HG02571 (cell line): ENCODE measurements around the gene DBET.
"Not testable (repeated sequence)": the region's sequence is repeated elsewhere in the genome, so short reads cannot be mapped to it uniquely, and the experiment has no call there.

ENCODE experiments used
- ATAC-seq: cut with Tn5 transposase; IDR thresholded peaks from one replicate; pipeline ENCODE4 v1.9.1; 2021; ENCODE audit warnings: mild to moderate bottlenecking, moderate library complexity; ENCODE audit not compliant: unreplicated experiment

The DBET gene

DNA sequence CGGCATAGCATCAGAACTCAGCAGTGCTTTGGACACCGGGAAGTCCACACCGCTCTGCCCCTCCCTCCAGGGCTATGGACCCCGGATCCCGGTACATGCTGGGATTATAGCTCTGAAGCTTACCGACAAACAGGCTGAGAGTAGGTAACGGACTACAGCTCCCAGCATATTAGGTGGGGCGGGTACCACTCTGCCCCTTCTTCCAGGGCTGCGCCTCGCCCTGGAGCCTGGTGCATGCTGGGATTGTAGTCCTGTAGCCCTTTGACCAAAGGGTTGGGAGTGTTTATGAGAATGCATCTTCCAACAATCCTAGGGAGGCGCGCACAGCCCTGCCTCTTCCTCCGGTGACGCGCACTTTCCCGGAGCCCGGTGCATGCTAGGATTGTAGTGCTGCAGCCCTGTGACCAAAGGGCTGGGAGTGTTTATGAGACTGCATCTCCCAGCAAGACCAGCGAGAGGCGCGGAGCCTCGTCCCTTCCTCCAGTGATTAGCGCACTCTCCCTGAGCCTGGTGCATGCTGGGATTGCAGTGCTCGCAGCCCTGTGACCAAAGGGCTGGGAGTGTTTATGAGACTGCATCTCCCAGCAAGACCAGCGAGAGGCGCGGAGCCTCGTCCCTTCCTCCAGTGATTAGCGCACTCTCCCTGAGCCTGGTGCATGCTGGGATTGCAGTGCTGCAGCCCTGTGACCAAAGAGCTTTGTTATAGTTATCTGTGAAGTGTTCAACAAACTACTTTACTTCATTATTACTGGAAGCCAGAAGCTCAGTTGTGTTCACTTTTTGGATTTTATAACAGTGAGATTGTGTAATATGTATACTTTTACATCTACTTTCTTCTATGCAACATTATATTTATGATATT is 14.7 kb upstream of the DBET start:
- ATAC-seq = not testable (repeated sequence)

DNA sequence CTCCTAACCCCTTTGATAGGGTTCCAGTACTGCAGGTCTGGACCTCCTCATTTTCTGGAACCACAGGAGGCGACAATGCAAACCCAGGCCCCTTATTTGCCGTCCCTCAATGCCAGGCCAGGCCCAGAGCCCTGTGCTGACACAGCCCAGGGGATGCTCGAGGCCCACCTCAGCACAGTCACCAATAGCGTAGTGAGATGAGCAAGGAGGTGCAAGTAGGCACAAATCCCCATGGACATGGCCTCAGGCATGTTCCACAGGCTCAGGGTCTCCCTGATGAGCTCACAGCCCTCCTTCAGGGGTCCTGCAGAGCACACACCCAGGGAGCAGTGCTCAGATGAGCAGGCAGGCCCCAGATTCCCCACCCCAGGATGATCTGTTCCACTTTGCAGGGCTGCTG is 5.3 kb upstream of the DBET start:
- not testable (repeated sequence) for ATAC-seq

DNA sequence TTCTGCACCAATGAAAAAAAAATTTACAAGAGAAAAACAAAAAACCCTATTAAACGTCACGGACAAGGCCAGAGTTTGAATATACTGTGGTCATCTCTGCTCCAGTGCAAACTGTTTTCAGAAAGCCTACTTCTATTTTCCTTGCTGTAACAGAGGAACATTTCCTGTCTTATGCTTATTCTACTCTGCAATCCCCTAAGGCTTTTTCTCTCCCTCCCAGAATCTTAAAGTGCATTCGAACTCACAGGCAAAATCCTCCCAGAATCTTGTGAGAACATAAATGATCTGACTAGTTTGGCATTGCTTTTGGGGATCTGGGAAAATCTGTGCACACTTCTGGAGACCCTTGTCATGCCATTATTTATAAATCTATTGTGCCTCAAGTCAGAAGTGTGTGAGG is 503 bp downstream of the DBET start:
- ATAC-seq = not testable (repeated sequence)

DNA sequence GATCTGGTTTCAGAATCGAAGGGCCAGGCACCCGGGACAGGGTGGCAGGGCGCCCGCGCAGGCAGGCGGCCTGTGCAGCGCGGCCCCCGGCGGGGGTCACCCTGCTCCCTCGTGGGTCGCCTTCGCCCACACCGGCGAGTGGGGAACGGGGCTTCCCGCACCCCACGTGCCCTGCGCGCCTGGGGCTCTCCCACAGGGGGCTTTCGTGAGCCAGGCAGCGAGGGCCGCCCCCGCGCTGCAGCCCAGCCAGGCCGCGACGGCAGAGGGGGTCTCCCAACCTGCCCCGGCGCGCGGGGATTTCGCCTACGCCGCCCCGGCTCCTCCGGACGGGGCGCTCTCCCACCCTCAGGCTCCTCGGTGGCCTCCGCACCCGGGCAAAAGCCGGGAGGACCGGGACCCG is 4.0 kb downstream of the DBET start:
- not testable (repeated sequence) for ATAC-seq

DNA sequence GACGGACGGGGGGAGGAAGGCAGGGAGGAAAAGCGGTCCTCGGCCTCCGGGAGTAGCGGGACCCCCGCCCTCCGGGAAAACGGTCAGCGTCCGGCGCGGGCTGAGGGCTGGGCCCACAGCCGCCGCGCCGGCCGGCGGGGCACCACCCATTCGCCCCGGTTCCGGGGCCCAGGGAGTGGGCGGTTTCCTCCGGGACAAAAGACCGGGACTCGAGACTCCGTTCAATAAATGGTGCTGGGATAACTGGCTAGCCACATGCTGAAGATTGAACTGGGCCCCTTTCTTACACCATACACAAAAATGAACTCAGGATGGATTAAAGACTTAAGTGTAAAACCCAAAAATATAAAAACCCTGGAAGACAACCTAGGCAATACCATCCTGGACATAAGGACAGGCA is 28.8 kb downstream of the DBET start:
- not testable (repeated sequence) for ATAC-seq

DNA sequence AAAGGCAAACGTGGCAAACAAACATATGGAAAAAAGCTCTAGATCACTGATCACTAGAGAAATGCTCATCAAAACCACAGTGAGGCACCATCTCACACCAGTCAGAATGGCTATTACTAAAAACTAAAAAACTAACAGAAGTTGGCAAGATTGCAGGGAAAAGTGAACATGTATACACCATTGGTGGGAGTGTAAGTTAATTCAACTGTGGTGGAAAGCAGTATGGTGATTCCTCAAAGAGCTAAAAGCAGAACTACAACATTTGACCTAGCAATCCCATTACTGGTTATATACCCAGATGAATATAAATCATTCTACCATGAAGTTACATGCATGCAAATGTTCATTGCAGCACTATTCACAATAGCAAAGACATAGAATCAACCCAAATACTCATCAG is 29.7 kb downstream of the DBET start:
- ATAC-seq = not testable (repeated sequence)

DNA sequence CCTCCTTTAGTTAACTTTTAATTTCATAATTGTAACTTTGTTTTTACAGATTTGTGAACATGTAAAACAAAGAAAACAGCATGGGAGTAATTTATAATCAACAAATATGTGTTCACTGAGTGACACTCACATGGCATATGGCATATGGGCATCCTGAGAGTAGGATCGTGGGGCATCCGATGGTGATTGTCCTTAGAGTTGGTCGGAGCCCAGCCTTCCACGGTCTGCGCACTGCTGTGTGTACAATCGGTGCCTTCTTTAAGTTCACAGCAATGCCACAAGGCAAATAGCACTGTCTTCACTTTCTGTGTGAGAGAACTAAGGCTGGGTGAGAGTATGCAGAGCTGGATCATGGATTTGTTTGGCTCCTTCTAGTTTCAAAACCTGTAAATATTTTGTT is 31.0 kb downstream of the DBET start:
- not testable (repeated sequence) for ATAC-seq

DNA sequence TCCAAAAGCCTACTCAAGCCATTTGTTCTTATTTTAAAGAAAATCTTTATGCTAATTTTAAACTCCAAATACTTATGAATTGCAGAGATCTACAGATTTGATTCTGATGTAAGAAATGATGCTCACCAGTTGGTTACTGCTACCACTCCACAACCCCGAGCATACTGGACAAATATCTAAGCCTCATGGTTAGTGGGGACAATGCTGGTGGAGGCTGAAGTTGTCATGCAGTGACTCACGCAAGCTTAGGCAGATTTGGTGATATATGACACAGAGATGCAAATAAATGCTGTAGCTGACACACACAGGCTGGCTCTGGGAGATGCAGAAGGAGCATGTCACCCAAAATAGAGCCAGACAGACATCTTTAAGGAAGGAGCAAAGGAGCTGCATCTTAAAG is 35.3 kb downstream of the DBET start:
- ATAC-seq = not testable (repeated sequence)

DNA sequence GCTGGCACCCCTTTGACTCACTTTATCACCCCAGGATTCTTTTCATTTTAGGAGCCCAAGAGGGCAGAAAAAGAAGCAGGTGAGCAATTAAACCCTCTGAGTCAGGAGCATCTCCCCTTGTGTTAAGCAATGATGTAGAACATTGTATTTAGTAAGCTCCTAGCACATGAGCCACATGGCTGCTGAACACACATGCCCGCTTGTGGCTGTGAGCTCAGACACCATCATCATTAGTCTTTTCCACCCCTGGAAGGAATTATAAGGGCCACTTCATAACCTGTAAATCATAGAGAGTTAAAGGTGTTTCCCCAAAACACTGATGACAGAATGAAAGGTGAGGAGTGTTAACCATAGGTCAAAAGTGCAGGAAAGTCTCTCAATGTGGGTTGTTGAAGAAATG is 37.2 kb downstream of the DBET start:
- ATAC-seq = not testable (repeated sequence)

DNA sequence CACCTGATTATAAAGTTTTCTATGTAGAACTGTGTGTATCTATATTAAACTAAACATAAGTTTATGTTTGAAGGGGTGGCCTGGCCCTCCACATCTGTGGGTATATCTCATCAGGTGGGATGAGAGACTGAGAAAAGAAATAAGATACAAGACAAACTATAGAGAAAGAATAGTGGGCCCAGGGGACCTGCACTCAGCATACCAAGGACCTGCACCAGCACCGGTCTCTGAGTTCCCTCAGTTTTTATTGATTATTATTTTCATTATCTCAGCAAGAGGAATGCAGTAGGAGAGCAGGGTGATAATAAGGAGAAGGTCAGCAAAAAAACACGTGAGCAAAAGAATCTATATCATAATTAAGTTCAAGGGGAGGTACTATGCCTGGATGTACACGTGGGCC is 41.9 kb downstream of the DBET start:
- not testable (repeated sequence) for ATAC-seq

DNA sequence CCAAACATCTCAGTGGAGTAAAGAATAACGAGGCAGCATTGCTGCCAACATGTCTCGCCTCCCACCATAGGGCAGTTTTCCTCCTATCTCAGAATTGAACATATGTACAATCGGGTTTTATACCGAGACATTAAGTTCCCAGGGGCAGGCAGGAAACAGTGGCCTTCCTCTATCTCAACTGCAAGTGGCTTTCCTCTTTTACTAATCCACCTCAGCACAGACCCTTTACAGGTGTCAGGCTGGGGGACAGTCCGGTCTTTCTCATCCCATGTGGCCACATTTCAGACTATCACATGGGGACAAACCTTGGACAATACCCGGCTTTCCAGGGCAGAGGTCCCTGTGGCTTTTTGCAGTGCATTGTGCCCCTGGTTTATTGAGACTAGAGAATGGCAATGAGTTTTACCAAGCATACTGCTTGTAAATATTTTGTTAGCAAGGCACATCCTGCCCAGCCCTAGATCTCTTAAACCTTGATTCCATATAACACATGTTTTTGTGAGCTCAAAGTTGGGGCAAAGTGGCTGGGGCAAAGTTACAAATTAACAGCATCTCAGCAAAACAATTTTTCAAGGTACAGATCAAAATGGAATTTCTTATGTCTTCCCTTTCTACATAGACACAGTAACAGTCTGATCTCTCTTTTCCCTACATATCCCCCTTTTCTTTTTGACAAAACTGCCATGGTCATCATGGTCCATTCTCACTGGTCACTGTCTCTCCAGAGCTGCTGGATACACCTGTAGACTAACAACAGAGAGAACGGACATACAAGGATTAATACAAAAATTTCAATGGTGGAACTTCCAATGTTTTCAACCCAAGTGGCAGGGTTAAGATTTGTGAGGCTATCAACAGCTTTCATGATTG is 42.5 kb downstream of the DBET start:
- not testable (repeated sequence) for ATAC-seq

DNA sequence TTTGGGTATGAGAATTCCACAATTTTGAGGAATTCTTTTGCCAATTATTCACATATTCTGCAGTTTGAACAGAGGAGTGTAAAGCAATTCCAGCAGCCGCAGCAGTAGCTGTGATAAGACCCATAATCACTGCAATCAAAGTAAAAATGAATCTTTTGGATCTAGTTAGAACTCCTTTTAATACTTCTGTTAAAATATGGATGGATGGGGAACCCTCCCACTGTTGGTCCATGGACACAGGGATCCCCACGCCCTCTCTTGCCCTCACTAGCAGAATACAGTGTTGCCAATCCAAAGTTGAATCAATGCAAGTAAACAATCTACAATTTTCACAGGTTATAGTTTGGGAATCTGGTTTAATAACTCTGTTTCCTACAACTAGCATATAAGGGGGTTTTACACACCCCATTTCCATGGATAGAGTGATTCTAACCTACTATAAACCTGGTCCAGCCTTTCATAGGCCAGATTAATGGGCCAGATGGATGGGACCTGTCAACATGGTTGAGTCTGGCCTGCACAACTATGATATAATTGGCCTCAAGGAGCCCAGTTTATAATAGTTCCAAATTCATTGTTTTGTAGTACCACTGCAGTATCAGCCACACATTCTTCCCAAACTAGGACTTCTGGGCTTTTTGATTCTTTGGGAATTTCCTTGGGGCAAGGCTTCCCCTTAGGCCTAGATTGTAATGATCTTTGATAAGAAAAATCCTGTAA is 43.6 kb downstream of the DBET start:
- ATAC-seq = not testable (repeated sequence)

DNA sequence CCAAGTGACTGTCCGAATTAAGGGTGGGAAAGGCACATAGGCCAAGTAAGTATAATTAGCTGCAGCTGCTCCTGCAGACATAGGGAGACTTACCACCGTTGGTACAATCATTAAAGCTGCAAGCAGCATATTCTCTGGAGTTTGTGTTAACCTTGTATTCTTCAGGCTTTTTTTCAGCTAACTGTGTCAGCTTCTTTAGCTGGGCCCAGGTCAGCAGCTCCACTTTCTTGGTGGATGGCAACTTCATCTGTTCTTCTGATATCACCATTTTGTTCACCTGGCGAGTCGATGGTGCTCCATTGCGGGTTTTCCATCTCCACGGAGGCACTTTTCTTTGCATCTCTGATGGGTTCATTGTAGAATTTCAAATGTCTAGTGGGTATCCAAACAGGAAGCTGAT is 44.5 kb downstream of the DBET start:
- ATAC-seq = not testable (repeated sequence)

DNA sequence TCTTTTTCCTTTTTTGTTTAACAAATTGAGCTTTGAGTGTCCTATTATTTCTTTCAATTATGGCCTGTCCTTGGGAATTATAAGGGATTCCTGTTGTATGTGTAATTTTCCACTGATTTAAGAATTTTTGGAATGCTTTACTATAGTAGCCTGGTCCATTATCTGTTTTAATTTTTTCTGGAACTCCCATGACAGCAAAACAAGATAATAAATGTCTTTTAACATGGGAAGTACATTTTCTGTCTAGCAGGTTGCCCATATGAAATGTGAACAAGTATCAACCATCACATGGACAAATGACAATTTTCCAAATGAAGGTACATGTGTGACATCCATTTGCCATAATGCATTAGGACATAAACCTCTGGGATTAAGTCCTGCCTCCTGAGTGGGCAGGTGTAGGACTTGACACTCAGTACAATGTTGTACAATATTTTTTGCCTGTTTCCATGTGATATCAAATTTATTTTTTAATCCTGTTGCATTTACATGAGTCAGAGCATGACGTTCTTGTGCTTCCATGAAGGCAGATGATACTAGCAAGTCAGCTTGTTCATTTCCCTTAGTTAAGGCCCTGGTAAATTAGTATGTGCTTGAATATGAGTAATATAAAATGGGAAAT is 45.2 kb downstream of the DBET start:
- ATAC-seq = not testable (repeated sequence)

DNA sequence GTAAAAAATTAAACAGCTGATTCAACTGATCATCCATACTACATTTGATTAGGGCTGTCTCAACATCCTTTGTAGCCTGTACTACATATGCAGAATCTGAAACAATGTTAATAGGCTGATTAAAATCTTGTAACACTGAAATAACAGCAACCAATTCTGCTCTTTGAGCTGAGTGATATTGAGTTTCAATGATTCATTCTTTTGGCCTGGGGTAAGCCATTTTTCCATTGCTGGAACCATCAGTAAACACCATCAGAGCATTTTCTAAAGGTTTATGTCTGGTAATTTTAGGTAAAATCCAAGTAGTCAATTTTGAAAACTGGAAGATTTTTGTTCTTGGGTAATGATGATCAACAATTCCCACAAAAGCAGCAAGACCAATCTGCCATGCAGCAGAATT is 45.7 kb downstream of the DBET start:
- not testable (repeated sequence) for ATAC-seq

DNA sequence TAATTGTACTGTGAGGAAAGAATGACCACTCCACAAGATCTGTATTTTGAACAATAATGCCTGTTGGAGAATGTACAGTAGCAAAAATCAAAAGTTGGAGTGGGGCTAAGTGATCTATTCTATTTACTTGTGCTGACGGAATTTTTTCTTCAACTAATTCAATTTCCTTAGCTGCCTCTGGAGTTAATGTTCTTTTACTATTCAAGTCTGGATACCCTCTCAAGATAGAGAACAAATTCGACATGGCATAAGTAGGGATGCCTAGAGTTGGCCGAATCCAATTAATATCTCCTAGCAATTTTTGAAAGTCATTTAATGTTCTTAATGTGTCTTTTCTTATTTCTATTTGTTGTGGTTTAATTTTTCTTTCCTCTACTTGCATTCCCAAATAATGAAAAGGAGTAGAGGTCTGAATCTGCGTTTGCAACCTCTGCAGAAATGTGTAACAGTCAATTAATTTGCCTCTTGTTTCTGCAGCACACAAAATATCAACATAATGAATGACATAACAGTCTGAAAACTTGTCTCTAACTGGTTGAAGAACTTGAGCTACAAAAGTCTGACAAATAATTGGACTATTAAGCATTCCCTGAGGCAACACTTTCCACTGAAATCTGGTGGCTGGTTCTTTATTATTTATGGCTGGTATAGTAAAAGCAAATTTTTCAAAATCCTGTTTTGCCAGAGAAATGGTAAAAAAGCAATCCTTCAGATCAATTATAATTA is 46.4 kb downstream of the DBET start:
- ATAC-seq = not testable (repeated sequence)

DNA sequence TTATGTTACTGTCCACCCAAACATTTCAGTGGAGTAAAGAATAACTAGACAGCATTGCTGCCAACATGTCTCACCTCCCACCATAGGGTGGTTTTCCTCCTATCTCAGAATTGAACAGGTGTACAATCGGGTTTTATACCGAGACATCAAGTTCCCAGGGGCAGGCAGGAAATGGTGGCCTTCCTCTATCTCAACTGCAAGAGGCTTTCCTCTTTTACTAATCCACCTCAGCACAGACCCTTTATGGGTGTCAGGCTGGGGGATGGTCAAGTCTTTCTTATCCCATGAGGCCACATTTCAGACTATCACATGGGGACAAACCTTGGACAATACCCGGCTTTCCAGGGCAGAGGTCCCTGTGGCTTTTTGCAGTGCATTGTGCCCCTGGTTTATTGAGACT is 48.6 kb downstream of the DBET start:
- not testable (repeated sequence) for ATAC-seq

DNA sequence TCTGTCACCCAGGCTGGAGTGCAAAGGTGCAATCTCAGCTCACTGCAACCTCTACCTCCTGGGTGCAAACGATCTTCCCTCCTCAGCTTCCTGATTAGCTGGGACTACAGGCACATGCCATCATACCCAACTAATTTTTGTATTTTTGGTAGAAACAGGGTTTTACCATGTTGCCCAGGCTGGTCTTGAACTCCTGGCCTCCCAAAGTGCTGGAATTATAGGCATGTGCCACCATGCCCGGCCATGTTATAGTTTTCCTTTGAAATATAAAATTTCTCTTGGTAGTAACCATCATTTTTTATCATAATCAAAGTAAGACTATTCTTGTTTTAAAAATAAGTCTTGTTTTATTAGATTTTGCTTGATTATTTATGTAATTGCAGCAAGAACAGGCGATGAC is 50.7 kb downstream of the DBET start:
- not testable (repeated sequence) for ATAC-seq
